Fibroblast of upper back skin (primary cell): ENCODE results near the gene ACTN2.
"Not testable (repeated sequence)": the region's sequence is repeated elsewhere in the genome, so short reads cannot be mapped to it uniquely, and the experiment has no call there.

Experiments
- DNase-seq: peaks from one replicate; pipeline ENCODE4 v3.0.0-alpha.2; 2013

The ACTN2 gene

GRCh38 chr1:236685917-236686814 is at the start of gene ACTN2:
TSS of gene ACTN2 (plus strand) at chr1:236686499. CDS start at chr1:236686674, 175 bp downstream.
- peak; percentile 9 for DNase-seq

DNA sequence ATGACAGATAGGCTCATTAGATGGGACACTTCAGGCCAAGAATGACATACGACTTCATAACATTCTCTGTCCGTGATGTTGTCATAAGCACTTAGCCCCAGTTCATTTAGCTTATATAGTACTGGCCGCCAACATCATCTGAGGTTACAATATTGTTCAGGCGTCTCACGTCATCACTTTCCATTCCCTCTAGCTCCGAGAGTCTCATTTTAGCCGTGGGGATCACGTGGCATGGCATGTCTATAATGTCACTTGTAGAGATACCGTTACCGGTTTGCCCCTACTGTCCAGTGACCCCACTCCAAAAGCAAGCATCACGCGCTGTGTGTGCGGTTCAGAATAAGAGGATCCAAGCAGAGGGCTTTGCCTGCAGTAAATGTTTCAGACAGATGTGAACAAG is 47.4 kb upstream of the ACTN2 start:
- no peak for DNase-seq

DNA sequence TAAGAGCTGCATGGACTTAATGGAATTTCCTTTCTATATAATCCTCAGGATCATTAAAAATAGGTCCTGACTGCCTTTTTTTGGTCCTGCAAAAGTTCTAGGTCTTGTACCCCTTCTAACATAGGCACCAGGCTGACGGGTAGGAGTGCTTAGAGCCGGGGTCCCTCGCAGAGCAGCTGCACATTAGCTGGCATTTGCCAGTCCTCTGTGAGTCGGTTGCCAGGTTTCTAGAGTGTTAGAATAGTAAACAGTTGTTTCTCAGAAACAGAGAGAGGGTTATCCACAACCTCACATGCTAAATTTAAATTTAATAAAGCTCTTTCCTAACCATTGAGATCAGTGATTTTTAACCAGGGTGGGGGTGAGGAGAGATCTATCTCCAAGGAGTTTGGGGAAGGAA is 46.6 kb upstream of the ACTN2 start:
- DNase-seq: no peak

DNA sequence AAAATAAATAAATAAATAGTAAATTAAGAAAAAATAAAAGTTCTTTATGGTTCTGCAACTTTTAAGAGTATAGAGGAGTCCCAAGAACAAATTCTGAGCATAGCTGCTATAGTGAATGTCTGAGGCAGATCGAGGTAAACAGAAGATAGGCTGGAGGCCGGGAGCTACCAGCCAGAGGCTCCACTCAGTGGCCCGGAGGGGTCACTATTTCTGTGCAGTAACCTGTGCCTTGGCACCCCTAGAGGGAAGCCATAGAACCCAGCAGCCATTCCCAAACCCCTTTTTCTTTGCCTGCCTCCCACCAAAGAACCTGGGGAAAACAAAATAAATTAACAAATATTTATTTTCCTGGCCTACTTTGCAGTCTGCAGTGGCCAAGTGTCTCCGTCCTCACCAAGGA is 43.5 kb upstream of the ACTN2 start:
- no peak for DNase-seq

DNA sequence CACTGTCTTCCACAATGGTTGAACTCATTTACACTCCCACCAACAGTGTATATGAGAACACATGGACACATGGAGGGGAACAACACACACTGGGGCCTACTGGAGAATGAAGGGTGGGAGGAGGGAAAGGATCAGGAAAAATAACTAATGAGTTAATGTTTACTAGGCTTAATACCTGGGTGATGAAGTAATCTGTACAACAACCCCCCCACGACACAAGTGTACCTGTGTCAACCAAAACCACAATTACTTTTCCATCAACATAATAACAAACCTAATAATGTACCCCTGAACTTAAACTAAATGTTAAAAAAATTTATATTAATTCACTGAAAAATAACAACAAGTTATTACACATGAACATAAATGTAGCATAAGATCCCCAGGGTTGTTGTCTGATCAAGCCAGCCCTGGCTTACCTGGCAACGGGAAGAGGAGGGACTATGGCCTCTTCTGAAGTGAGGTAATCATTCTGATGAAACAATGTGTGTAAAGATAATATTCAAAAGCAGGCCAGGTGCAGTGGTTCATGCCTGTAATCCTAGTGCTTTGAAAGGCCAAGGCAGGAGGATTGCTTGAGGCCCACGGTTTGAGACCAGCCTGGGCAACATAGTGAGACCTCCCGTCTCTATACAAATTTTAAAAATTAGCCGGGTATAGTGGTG is 41.2 kb upstream of the ACTN2 start:
- DNase-seq: no peak

- DNase-seq: no peak
These were observed 31.8 kb upstream of the ACTN2 start for GRCh38 chr1:236654511-236654910.

DNA sequence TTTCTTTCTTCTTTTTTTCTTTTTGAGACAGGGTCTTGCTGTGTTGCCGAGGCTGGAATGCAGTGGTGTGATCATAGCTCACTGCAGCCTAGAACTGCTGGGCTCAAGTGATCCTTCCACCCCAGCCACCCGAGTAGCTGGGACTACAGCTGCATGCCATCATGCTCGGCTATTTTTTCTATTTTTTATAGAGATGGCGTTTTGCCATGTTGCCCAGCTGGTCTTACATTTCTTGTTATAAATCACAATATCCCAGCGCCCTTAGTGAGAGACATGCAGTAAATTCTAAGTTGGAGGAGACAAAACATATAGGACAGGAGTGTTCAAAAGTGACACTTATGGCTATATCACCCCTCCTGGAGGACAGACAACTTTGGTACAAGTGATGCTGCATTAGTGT is 31.3 kb upstream of the ACTN2 start:
- no peak for DNase-seq

GRCh38 chr1:236657398-236657797 is 28.9 kb upstream of the ACTN2 start:
- DNase-seq: no peak

GRCh38 chr1:236659792-236660587 is 26.3 kb upstream of the ACTN2 start:
- no peak for DNase-seq

GRCh38 chr1:236663934-236664333 is 22.4 kb upstream of the ACTN2 start:
- no peak for DNase-seq

DNA sequence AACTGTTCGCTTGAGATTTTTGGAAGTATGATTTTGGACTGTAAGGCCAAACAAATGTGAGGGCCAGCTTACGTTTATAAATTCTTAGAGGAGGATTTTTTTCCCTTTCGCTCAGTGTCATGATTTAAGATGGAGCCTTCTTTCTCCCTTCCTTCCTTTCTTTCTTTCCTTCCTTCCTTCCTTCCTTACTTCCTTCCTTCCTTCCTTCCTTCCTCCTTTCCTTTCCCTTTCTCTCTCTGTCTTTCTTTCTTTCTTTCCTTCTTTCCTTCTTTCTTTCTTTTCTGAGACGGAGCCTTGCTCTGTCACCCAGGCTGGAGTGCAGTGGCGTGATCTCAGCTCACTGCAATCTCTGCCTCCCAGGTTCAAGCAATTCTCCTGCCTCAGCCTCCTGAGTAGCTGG is 17.4 kb upstream of the ACTN2 start:
- not testable (repeated sequence) for DNase-seq

- DNase-seq: no peak
These were observed 16.2 kb upstream of the ACTN2 start for GRCh38 chr1:236670060-236670459.

GRCh38 chr1:236673289-236673919 is 12.9 kb upstream of the ACTN2 start:
- peak; percentile 16 for DNase-seq

DNA sequence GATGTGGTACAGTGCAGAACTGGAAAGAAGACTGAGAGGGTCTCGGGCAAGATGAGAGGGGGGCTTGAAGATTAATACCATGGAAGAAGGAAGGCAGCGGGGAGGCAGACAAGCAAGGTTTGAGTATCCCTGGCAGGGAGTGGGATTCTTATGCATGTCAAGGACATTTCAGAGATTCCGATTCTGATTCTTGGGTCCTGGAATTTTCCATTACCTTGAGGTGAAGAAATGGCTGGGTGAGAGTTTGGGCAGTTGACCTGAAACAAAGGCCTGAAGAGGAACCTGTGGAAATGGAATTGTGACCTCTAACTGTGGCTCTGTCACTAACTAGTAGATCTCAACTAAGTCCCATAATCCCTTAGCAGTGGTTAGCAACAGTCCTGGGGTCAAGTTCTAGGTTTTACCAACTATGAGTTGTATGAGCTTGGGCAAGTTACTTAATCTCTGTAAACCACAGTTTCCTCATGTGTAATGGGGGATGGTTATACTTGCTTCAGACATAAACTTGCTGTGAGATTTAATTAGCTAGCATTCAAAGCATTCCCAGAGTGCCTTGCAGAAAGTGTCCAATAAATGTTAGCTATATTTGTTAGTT is 8.6 kb upstream of the ACTN2 start:
- DNase-seq: no peak

- no peak for DNase-seq
These were observed 5.1 kb upstream of the ACTN2 start for GRCh38 chr1:236681219-236681618.

DNA sequence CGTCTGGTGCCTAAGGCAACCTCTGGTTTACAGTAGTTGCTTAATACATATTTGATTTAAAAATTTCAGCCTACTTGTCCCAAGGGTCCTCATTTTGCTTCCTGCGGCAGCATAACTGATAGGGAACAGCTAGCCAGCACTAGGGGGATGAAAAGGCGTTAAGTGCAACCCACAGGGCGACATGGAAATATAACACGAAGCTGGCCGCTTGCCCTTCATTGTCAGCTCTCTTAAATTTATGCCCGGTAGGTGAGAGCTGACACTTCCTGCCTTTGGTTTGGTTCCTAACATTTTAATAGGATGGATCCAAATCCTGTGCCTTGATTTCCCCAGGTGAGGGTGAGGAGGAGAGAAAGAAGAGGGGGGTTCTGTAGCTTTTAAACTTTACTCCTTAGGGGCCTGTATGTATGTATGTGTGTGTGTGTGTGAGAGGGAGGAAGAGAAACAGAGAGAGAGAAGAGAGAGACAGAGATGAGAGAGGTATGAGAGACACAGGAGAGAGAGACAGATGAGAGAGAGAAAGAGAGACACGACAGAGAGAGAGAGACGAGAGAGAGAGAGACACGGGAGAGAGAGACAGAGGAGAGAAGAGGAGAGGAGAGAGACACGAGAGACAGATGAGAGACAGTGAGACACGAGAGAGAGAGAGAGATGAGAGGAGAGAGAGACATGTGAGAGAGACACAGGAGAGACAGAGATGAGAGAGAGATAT is 938 bp upstream of the ACTN2 start:
- no peak for DNase-seq

DNA sequence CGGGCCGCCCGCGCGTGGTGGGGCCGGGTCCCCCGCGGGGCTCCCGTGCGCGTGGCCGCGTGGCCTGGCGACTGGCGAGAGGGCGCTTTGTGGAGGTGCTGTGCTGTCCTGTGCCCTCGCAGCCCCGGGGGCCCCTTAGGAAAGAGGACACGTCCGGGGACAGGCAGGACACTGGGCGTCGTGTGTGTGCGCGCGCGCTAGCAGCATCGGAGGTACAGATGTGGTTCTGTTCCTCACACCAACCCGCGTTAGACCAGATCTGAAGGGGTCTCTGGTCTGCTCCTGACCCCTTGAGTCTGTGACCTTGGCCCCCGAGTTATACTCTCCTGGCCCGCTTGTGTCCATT is 489 bp downstream of the ACTN2 start:
- no peak for DNase-seq

GRCh38 chr1:236687273-236687672 is 974 bp downstream of the ACTN2 start:
- no peak for DNase-seq

GRCh38 chr1:236688705-236689104 is 2.4 kb downstream of the ACTN2 start:
- DNase-seq: no peak

DNA sequence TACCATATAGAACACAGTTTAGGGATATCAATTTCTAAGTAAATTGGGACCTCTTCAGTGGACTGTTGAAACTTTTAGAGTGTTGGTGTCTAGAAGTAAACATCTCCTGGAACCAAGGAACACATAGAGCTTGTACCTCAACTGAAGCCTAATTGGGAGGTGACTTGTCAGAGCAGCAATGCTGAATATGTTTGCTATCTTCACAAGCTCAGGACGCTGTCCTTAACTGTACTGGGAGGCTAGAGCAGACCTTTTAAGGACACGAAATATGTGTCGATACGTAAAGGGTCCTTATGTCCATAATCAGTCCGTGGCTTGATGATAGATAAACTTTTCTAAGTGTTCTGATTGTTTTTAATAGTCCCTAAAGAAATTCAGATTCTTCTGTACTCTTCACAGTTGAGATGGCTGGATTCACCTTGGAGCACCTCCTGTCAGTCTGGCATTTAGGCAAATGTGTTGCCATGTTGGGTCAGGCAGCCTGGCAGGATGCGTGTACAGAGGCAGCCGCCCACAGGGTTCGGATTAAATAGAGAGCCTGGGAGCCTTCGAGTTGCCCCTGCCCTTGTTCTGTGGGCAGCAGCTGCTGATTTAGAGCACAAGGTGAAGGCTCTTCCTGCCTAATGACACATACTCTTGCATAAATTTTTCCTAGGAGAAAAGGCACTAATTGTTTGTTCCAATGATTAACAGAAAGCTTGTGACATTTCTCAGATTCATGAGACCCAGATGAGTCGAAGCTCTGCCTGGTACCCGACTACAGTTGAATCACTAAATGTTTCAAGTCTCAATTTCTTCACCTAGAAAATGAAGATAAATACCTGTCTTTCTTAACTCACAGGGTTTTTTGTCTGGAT is 3.6 kb downstream of the ACTN2 start:
- no peak for DNase-seq

GRCh38 chr1:236691348-236691747 is 5.0 kb downstream of the ACTN2 start:
- DNase-seq: no peak
